Inflammatory macrophage treated with lipopolysaccharide for 1 hour (primary cell): ENCODE measurements around the gene HTRA3.

Experiments
- DNase-seq, 2 donors: peaks; one replicate each; pipeline ENCODE4 v3.0.0-alpha.2; 2020 to 2022

Gene HTRA3

DNA sequence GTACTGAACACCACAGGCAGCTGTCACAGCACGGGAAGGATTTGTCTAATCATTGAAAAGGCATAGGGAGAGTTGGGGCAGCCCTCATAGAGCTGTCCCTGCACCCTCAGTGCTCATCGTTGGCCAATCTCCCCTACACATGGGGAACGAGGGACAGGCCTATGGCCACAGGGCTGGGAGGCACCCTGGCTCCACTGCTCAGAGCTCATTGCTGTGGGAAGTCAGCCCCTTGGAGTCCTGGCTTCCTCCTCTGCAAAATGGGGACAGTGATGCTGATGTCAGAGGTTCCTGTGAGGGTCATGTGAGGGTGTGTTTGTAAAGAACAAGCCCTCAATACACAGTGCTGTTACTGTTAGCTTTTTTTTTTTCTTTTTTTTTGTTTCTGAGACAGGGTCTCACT, 19.3 kb upstream of the HTRA3 start:
- peak; percentile 53 to 79 for DNase-seq

DNA sequence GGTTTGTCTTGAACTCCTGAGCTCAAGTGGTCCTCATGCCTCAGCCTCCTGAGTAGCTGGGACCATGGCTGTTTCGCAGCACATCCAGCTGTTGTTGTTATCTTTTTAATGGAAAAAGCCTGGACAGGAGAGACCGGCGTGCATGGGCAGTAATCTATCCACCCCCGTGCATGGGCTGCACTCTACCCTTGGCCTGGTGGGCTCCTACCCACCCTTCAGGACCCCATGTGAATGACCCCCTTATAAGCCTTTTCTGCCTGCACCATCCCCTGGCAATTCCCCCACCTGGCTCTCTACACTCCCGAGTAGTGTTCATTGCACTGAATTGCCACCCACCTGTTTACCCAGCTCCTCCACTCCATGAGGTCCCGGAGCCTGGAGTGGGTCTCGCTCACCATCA, 18.9 kb upstream of the HTRA3 start:
- no peak for DNase-seq

DNA sequence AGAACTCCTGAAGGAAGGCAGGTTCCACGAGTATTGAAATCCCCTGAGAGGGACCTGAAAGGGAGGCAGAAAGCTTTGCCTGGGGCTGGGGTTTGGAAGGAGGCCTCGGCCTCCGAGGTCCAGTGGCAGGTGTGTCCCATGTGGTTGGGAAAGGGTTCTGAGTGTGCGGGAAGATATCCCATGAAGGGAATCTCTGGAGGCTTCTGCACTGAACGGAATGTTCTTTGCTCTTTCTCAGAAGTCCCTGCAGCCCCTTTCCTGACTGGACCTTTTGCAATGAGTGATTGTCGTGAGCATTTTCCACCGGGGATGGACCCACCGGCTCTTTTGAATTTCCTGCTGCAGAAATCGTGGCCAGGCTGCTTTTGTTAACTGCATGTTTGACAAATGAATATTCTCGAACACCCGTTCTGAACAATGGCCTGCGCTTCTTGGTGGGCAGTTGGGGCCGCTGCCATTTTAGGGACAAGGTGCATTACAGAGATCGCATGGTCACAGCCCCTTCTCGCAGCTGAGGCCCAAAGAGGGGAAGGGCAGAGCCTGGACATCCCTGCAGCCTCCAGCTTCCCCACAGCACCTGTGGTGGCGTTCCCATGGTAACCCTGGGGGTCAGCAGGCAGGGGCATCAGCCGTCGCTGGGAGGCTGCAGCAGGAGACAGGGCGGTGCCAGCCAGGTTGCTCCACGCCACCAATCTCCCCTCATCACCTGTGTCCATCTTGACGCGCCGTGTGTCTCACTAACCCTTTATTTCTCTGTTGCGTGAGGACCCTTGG, 18.3 kb upstream of the HTRA3 start:
- no peak for DNase-seq

DNA sequence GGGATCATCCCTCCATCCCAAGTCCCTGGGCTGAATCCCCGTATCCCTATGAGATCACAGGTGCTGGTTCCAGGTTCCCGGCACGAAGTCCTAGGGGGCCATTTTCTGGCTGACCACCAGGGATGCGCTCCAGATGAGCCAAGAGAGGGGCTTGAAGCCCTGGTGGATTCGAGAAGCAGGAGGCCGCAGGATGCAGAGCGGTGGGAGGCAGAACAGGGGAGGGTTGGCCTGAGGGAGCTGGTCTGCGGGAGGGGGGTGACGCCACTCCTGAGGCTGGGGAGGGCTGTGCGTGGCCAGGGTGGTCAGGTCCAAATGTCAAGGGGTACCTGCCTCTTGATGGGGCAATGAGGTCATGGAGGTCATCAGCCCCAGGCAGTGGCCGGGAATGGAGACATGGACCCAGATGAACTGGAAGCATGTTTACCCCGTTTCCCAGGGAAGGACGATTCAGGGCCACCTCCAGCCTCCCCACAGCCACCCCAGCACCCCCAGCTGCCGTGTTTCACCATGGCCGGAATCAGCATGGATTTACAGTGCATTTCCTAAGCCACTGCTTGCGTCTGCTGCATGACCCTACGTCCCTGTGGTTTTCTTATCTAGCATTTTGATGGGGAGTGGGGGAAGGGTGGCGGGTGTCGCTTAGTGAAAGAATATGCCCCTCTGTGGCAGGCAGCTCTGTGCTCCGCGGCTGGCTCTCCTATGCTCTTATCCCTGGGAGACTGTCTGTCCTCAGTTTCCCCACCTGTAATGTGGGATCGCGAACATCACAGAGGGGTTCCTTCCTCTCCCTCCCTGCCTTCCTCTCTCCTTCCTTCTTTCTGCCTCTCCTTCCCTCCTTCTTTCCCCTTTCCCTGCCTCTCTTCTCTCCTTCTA, 17.0 kb upstream of the HTRA3 start:
- DNase-seq: no peak

DNA sequence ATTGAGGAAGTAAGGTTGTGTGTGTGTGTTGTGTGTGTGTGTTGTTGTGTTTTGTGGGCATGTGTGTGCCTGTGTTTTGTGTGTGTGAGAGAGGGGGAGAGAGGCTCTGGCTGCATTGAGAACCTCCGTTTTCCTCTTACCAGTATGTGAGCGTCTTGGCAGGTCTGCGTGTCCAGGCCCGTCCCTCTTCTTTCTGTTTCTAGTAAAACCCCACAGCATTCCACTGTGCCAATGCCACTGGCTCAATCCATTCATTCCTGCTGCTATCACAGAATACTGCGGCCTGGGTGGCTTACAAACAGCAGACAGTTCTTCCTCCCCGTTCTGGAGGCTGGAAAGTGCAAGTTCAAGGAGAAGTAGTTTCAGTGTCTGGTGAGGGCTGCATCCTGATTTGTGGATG, 15.5 kb upstream of the HTRA3 start:
- no peak for DNase-seq

- no peak for DNase-seq
Measured at GRCh38 chr4:8255698-8256441, 13.7 kb upstream of the HTRA3 start.

GRCh38 chr4:8257854-8258253, 11.7 kb upstream of the HTRA3 start:
- no peak for DNase-seq

DNA sequence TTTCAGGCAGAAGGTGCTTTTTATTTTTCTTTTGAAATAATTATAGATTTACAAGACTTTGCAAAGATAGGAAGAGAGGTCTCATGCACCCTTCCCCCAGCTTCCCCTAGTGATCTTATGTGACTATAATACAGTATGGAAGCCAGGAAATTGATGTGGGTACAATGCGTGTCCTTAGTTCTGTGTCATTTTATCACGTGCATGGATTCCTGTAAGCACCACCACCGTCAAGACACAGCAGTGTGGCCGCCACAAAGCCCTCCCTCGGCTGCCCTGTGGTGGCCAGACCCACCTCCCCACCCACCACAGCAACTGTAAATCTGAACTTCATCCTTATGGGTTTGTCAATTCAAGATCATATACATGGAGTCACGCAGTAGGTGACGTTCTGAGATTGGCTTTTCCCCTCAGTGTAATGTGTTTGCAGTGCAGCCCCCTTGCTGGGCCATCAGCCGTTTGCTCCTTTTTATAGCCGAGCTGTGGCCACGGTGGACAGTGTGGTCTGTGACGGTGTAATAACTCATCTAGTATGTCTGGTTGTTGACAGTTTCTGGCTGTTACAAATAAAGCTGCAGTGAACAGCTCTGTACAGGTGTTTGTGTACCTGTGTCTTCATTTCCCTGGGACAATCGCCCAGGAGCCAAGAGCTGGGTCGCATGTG, 10.9 kb upstream of the HTRA3 start:
- no peak for DNase-seq

DNA sequence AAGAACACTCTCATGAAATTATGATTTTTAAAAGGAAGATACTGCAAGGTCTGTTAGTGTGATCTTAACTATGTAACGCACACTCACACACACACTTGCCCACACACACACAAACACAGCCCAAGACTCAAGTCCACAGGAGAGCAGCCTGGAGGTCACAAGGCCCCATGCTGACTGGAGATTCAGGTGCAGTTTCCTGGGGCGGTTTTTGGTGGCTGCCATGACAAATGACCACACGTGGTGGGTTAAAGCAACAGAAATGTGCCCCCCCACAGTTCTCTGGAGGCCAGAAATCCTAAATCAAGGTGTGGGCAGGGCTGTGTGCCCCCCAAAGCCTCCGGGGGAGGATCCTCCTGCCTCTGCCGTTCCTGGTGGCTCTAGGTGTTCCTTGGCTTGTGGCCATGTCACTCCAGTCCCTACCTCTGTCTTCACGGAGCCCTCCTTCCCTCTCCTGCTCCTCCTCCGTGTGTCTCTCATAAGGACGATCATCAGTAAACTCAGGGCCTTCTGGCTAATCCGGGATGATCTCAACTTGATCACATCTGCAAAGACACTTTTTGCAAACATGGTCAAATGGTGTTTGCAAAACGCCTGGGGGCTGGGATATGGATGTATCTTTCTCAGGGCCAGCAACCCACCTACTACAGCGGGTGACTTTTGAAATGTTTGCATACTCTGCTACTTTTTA, 9.7 kb upstream of the HTRA3 start:
- DNase-seq: no peak

GRCh38 chr4:8260656-8261111, 8.9 kb upstream of the HTRA3 start:
- DNase-seq: peak; percentile 43 to 47

DNA sequence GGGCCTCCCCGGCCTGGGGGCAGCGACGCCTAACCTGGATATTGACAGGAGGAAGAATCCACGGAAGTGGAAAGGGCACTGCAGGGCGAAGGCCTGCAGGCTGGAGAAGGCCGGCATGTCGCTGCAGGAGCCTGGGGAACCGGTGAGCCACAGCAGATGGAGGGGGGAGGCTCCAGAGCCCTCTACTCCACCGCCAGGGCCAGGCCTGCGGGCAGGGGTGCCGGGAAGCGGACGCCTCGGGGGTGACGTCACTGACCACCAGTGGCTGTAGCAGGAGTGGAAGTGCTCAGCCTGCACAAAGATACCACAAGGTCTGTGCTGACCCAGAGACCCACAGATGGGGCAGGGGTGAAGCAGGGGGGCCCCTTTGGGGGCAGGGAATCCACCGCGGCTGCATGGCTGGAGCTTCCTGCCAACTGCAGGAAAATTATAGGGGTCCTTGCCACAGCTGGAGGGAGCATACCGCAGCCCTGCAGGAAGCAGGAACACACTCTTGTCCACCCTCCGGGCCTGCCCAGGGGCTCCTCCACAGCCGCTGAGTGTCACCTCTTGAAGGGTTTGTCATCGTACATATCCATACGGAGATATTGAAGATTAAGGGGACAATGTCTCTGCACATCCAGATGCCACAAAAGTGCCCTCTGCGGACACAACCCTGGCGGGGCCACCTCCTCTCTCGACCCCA, 7.6 kb upstream of the HTRA3 start:
- peak in 1 of 2 donors; percentile 26 for DNase-seq

GRCh38 chr4:8262637-8263322, 6.8 kb upstream of the HTRA3 start:
- no peak for DNase-seq

DNA sequence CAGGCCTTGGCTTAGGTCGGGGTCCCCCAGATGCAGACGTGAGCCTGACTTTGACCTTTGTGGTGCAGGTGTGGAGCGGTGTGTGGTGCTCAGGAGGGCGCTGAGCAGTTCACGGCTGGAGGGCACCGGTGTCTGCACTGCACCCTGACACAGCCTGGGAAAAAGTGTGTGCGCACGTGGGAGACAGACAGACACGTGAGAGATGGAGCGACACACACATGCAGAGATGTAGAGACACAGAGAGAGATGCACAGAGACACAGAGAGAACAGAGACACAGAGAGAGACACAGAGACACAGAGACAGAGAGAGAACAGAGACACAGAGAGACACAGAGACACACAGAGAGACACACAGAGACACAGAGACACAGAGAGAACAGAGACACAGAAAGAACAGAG, 6.2 kb upstream of the HTRA3 start:
- DNase-seq: no peak

DNA sequence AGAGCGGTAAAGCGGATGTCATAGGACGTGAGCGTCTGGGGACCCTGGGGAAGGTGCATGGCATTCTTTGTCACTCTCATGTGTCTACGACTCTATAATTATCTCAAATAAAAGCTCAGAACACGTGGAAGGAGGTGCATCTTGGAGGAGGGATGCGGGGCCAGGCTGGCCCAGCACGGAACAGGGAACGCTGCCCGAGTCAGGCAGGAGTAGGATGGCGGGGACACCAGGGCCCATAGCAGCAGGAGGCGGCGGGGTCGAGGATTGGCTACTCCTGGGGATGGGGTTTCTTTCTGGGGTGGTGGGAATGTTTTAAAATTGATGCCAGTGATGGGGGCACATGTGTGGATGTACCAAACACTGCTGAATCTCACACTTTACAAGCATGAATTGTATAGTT, 5.4 kb upstream of the HTRA3 start:
- no peak for DNase-seq

DNA sequence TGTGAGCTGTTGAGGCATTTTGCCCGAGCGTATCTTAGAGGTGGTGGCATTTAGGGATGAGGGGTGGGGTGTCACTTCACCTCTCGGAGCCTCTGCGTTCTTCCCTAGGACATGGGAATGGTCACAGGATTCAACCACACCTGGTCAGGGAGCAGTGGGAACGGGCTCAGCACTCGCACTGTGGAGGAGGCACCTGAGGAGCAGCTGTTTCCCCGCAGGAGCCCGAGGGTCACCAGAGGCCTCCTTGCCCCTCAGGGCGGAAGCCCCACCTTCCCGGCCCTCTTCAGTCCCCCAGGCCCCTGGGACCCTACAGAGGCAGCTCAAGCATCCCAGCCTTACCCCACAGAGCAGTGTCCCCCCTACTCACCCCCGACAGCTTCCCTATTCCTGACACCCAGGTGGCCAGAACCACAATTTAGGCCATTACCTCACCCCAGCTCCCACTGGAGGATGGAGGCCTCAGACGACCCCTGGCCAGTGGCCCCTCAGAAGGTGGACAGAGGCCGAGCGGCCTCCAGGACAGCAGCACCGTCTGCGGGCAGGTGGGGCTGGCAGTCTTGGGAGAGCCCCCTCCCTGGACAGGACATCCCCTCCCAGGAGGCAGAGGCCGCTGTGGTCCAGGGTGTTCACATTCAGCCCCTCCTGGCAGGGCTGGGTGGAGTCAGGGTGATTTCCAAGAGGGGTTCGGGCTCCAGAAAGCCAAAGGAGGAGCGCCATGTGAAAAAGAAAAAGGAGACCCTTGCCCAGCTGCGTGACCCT, 4.2 kb upstream of the HTRA3 start:
- DNase-seq: no peak

GRCh38 chr4:8266088-8266487, 3.5 kb upstream of the HTRA3 start:
- DNase-seq: no peak

- DNase-seq: no peak
Measured at GRCh38 chr4:8266508-8266907, 3.0 kb upstream of the HTRA3 start.

DNA sequence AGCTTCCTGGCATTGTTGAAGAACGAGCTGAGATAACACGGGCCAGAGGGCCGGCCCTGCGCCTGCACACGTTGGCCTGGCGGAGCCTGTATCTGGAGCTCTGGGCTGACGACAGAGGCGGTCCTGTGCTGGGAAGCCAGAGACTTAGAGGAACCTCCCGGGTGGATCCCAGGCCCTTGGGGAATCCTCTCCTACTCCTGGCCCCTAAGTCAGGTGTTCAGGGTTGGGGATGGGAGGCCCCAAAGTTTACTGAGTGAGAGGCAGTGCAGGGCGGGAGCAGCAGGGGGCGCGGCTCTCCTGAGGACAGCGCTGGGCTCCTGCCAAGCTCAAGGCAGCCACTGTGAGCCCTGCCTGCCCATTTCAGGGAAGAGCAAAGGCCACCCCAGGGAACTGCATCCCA, 2.5 kb upstream of the HTRA3 start:
- DNase-seq: peak; percentile 42 to 70

DNA sequence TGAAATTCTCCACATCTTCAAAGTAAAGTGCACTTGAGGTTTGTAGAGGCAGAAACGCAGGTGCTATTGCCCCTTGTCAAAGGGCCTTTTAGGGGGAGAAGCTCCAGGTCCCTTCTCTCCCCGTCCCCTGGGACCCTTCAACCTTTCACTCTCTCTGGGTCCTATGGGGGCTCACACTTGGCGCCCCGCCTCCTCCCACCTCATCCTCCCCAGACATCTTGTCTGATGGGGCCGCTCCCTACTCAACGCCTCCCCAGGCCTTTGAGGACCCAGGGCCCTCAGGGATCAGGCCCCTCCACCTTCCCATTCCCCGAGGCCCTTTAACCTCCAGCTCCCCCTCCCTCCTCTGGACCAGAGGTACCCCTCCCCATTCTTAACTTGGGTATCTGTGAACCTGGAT, 1.3 kb upstream of the HTRA3 start:
- no peak for DNase-seq

DNA sequence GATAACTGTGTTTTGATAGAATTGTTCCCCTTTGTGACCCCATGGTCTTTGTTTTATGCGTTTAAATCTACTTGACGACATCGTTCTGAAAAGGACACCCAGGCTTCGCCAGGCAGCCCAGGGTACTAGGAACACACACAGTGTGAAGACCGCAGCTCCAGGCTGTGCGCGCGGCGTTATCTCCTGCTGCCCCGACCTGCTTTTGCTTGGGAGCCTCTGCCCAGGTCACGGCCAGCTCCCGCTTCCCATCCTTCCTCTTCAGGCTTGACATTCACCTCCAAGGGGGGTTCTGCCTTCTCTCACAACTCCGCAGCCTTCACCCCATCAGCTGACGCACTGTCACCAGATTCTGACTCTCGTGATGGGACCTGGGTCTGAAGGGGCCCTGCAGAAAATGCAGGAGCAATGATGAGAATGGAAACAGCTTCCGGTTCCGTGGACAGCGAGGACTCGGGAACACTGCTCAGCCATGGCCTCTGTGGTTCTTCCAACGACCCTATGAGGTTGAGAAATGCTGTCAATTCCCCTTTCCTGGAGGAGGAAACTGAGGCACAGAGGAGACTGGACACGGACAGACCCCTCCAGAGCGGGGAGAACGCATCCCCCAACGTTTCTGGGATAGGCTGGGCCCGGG, 536 bp upstream of the HTRA3 start:
- DNase-seq: no peak
